HepG2 (cell line): Measurements from ENCODE around the gene SND1. TPM values are rescaled to one million over a fixed set of nuclear protein-coding genes. Genes with fewer than 3 reads are reported as not detected.
A peak's percentile ranks its signal among the peaks of the same experiment; 100 is the strongest.

Source experiments
- ATAC-seq: fragments of 200-7000 bp; cut with Tn5 transposase; 3 replicates; pipeline ENCODE4 v1.9.1; 2020; ENCODE audit warnings: mild to moderate bottlenecking, moderate library complexity
- BruUV-seq: library from RNA; stranded (reverse); fragments of 400-500 nt; replicated peaks from 2 replicates; lab custom pipeline; 2021; lab: Mats Ljungman, UMichigan
- CTCF ChIA-PET: fragments of 300-600 bp; formaldehyde crosslinking; extraction: SDS; loops from one replicate; lab custom pipeline; 2021; ENCODE audit warnings: low total read pairs, inconsistent platforms, low intra/inter-chr PET ratio; lab: Yijun Ruan, JAX
- POLR2A ChIA-PET: fragments of 350-600 bp; sonication (Branson Sonifier 250); formaldehyde crosslinking; loops from one replicate; lab custom pipeline; 2020; ENCODE audit warnings: antibody characterized with exemption, inconsistent platforms; lab: Yijun Ruan, JAX
- DNase-seq: peaks from one replicate; pipeline ENCODE4 v3.0.0-alpha.2; 2015; ENCODE audit warnings: low spot score
- FAIRE-seq: peaks from 3 replicates; lab custom pipeline; 2011; peaks lifted over from hg19 to GRCh38; lab: Jason Lieb, UNC
- H2AFZ ChIP-seq: one replicate; pipeline ENCODE4 v1.6.1; 2011; ENCODE audit warnings: low read length, inconsistent platforms
- H3K27ac ChIP-seq: fragments of 300-600 bp; 3 replicates; pipeline ENCODE4 v1.8.0; 2011; ENCODE audit warnings: mixed run types, mild to moderate bottlenecking, mixed read lengths, low read length, inconsistent platforms; ENCODE audit not compliant: insufficient read depth; ENCODE audit errors: extremely low read length
- H3K27me3 ChIP-seq, 2 experiments: fragments of 200-600 bp in 1 of 2; 2 replicates in 1 of 2; 3 replicates in 1 of 2; pipeline versions ENCODE4 v1.6.0 to v1.8.0; 2011; ENCODE audit warnings: low read length in 2 of 2, mild to moderate bottlenecking in 2 of 2, moderate library complexity in 2 of 2, inconsistent platforms in 1 of 2; ENCODE audit not compliant: insufficient read depth in 2 of 2, control insufficient read depth in 1 of 2
- H3K36me3 ChIP-seq, 2 experiments: fragments of 200-600 bp in 1 of 2; replicated peaks in 1 of 2; 2 replicates in 1 of 2; 3 replicates in 1 of 2; pipeline versions ENCODE4 v1.5.1 to v1.8.0; 2011; ENCODE audit warnings: low read length in 2 of 2, inconsistent platforms in 1 of 2; ENCODE audit not compliant: insufficient read depth in 2 of 2, control insufficient read depth in 1 of 2
- H3K4me1 ChIP-seq: 2 replicates; pipeline ENCODE4 v1.5.1; 2012; ENCODE audit warnings: low read length, inconsistent platforms; ENCODE audit not compliant: insufficient read depth
- H3K4me2 ChIP-seq: 2 replicates; pipeline ENCODE4 v1.6.0; 2011; ENCODE audit warnings: low read depth, low read length, inconsistent platforms
- H3K4me3 ChIP-seq, 3 experiments: fragments of 200-600 bp in 1 of 3; sonication (generic), shearing (Covaris generic) in 1 of 3; replicated peaks in 1 of 3; 2 replicates each; pipeline ENCODE4 v1.5.1; 2011 to 2016; ENCODE audit warnings: low read length in 3 of 3, inconsistent platforms in 2 of 3, low read depth in 2 of 3, mild to moderate bottlenecking in 2 of 3, control low read depth in 1 of 3, mixed read lengths in 1 of 3; ENCODE audit not compliant: insufficient read depth in 1 of 3
- H3K79me2 ChIP-seq: one replicate; pipeline ENCODE4 v1.6.1; 2011; ENCODE audit warnings: low read length, inconsistent platforms; ENCODE audit not compliant: insufficient read depth
- H3K9ac ChIP-seq: 2 replicates; pipeline ENCODE4 v1.6.0; 2011; ENCODE audit warnings: mild to moderate bottlenecking, low read depth, low read length, inconsistent platforms; ENCODE audit not compliant: insufficient read depth
- H3K9me3 ChIP-seq: 2 replicates; pipeline ENCODE4 v1.5.1; 2012; ENCODE audit warnings: mild to moderate bottlenecking, low read length
- H4K20me1 ChIP-seq: 2 replicates; pipeline ENCODE4 v1.6.0; 2011; ENCODE audit warnings: inconsistent platforms, mild to moderate bottlenecking, low read length, moderate library complexity; ENCODE audit not compliant: insufficient read depth
- AGO2 ChIP-seq: fragments of 200-400 bp; formaldehyde crosslinking; optimal IDR thresholded peaks from 2 replicates; pipeline ENCODE3; 2017; ENCODE audit warnings: mild to moderate bottlenecking, low read depth, low read length, moderate library complexity
- FLYWCH1 ChIP-seq: sonication (generic); formaldehyde crosslinking; IDR thresholded peaks from 2 replicates; pipeline ENCODE4 v1.8.1; 2023; ENCODE audit warnings: mild to moderate bottlenecking, missing genetic modification reagents
- NFYB ChIP-seq: sonication (generic); formaldehyde crosslinking; IDR thresholded peaks from 2 replicates; pipeline ENCODE4 v1.4.0; 2020; ENCODE audit warnings: missing genetic modification reagents
- SIN3B ChIP-seq: fragments of 150-350 bp; IDR thresholded peaks from 2 replicates; pipeline ENCODE4 v1.6.1; 2014; ENCODE audit warnings: low read length
- SMAD3 ChIP-seq: sonication (generic); formaldehyde crosslinking; IDR thresholded peaks from 2 replicates; pipeline ENCODE4 v1.4.0; 2020; ENCODE audit warnings: missing genetic modification reagents
- TP53 ChIP-seq: sonication (generic); formaldehyde crosslinking; conservative IDR thresholded peaks from 2 replicates; pipeline ENCODE4 v1.4.0; 2020; ENCODE audit warnings: missing genetic modification reagents
- ZFP90 ChIP-seq: sonication (generic); formaldehyde crosslinking; IDR thresholded peaks from 2 replicates; pipeline ENCODE4 v1.8.0; 2022; ENCODE audit warnings: missing genetic modification reagents, mild to moderate bottlenecking, inconsistent platforms, borderline replicate concordance
- ZMYM4 ChIP-seq: sonication (generic); formaldehyde crosslinking; IDR thresholded peaks from 2 replicates; pipeline ENCODE4 v1.8.1; 2023; ENCODE audit warnings: mild to moderate bottlenecking, missing genetic modification reagents
- ZNF136 ChIP-seq: sonication (generic); formaldehyde crosslinking; IDR thresholded peaks from 2 replicates; pipeline ENCODE4 v1.8.1; 2022; ENCODE audit warnings: low read depth, mild to moderate bottlenecking, moderate library complexity, missing genetic modification reagents
- ZNF205 ChIP-seq: IDR thresholded peaks from 2 replicates; pipeline ENCODE4 v1.6.1; 2018; ENCODE audit warnings: missing biosample characterization, missing genetic modification reagents
- ZNF34 ChIP-seq: sonication (generic); formaldehyde crosslinking; IDR thresholded peaks from 2 replicates; pipeline ENCODE4 v1.4.0; 2020; ENCODE audit warnings: mild to moderate bottlenecking, missing genetic modification reagents, borderline replicate concordance
- ZNF468 ChIP-seq: sonication (generic); formaldehyde crosslinking; IDR thresholded peaks from 2 replicates; pipeline ENCODE4 v1.8.0; 2022; ENCODE audit warnings: mild to moderate bottlenecking, moderate library complexity, missing genetic modification reagents
- ZNF775 ChIP-seq: sonication (generic); formaldehyde crosslinking; IDR thresholded peaks from 2 replicates; pipeline ENCODE4 v1.4.0; 2020; ENCODE audit warnings: missing genetic modification reagents, mild to moderate bottlenecking, moderate library complexity, borderline replicate concordance
- WGBS: methylation state at CpG from one replicate; pipeline ENCODE4 v1.1.6; 2017; ENCODE audit warnings: low lambda C conversion rate; 5-methylcytosine and 5-hydroxymethylcytosine counted together
- in situ Hi-C: cut with HindIII; loops from 2 replicates; pipeline ENCODE4 v1.10.0; 2017; ENCODE audit warnings: low pct_unique_long_range_greater_than_20kb; ENCODE audit not compliant: extremely low pct_ligation_motif_present
- intact Hi-C: fragments of 100-400 bp; cut with micrococcal nuclease; formaldehyde crosslinking; loops from one replicate; pipeline ENCODE4 v1.10.0; 2022; ENCODE audit not compliant: unreplicated experiment
- polyA plus RNA-seq, 8 experiments: library from polyadenylated mRNA; depleted of rRNA in 3 of 8; stranded (reverse) in 7 of 8; unstranded in 1 of 8; fragments of >200 nt; fragmentation: Illumina TruSeq in 4 of 8; extraction: Trizol in 4 of 8; gene quantifications; 2 replicates each; pipeline versions ENCODE4 v1.2.1 to v1.2.3, GENCODE V29; 2011 to 2016; ENCODE audit warnings: low read depth in 4 of 8, missing spikeins in 1 of 8, mixed read lengths in 1 of 8; ENCODE audit not compliant: insufficient read depth in 1 of 8
- total RNA-seq, 5 experiments: library from RNA; depleted of rRNA; stranded (reverse); fragments of >200 nt; fragmentation: Illumina TruSeq; extraction: Trizol; gene quantifications; 2 replicates each; pipeline ENCODE4 v1.2.3, GENCODE V29; 2016; ENCODE audit warnings: low read depth in 1 of 5
- TF ChIP-seq, protein P1 (sequence below): sonication (generic); formaldehyde crosslinking; IDR thresholded peaks from 2 replicates; pipeline ENCODE4 v1.4.0; 2020; ENCODE audit warnings: low read depth, mild to moderate bottlenecking, missing genetic modification reagents
- TF ChIP-seq, protein P2 (sequence below): sonication (generic); formaldehyde crosslinking; IDR thresholded peaks from 2 replicates; pipeline ENCODE4 v1.4.0; 2020; ENCODE audit warnings: missing genetic modification reagents

The SND1 gene
- total and polyA plus RNA-seq, 2 of the 13 experiments (the other 11 are each of a cell fraction or from before 2014, with no cell fraction given), result 110 to 182 TPM

DNA sequence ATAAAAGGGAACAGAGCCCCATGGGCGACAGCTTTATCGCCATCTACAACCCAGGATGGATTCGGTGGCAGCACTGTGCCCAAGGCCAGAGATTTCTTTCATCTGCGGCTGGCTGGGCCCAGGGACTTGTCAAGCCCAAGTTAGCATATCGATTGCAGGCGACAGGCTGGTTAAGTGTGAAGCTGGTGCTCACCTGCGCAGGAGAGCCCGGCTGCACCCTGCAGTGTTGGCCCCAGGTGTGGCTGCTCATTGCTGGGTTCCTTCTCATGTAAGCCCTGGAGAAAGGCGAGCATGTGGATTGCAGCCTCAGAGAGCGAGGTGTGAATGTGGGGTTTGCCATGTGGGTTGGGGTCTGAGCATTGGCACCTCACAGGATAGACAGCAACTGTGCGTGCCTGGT, 419.8 kb downstream of the SND1 start:
- H3K4me1 ChIP-seq, result no peaks in the 10 kb centered on the region
- peaks cover 18 to 62% of the 10 kb centered on the region in 2 experiments for H3K36me3 ChIP-seq
- in situ Hi-C loops, result no loop called here
- no peak overlapping the region for H2AFZ ChIP-seq
- no peak for DNase-seq
- no peaks in the 10 kb centered on the region for H3K79me2 ChIP-seq
- BruUV-seq, result no TSS peak
- intact Hi-C loops, result no loop called here
- H3K9ac ChIP-seq, result no peak overlapping the region
- POLR2A ChIA-PET, result no interaction called here
- no peak for FAIRE-seq
- ATAC-seq, result no peak
- WGBS, result 98% methylated on average over 5 of the region's 11 CpGs
- no peaks in the 10 kb centered on the region for H3K27me3 ChIP-seq
- H3K9me3 ChIP-seq, result no peaks in the 10 kb centered on the region
- CTCF ChIA-PET, result no interaction called here
- no peaks in the 10 kb centered on the region for H4K20me1 ChIP-seq
- H3K4me3 ChIP-seq, result no peak overlapping the region
- TF ChIP-seq ZNF205 (CRISPR knock-in tag), result no peak
- peak; percentile 32 for TF ChIP-seq AGO2
- H3K4me2 ChIP-seq, result no peak overlapping the region
- H3K27ac ChIP-seq, result no peak overlapping the region

DNA sequence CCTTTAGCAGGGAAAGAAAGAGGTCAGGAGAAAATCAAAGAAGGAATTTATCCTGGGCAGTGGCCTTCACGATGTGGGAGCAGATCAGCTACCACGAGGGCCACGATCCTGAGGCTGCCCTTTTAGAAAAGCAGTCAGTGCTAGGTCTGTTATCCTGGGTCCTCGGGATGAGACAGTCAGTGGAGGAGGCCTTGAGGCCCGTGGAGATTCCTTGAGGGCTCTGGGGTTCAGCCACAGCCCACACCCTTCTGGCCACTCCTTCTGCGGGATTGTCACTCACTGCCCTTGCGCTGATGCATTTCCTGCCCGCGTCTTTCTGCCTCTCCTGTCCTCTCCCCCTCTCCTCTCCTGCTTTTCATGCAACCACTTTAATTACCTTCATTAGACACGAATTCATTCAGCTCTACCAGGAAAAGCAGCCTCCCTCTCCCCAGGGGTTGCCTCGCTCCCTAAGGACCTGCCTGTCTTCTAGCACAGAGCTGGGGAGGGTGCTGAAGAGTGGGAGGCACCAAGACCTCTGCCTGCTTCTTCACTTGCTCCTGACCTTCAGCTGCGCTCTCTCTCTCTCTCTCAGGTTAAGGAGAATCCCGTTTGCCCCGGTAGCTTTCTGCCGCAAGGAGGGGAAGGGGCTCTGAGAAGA, 421.8 kb downstream of the SND1 start:
- no peak for FAIRE-seq
- Histone ChIP-seq H3K36me3 (peaks cover 25 to 80% of the 10 kb centered on the region in 2 experiments), H3K9me3 (no peaks in the 10 kb centered on the region), H3K79me2 (no peaks in the 10 kb centered on the region), H3K4me2 (no peak overlapping the region), H2AFZ (no peak overlapping the region), H3K4me3 (no peak overlapping the region), H3K27me3 (no peaks in the 10 kb centered on the region), H3K4me1 (no peaks in the 10 kb centered on the region), H4K20me1 (no peaks in the 10 kb centered on the region), H3K9ac (no peak overlapping the region), H3K27ac (no peak overlapping the region)
- no peak for ATAC-seq
- BruUV-seq, result no TSS peak
- intact Hi-C loops (no loop called here), in situ Hi-C loops (no loop called here)
- no peak for DNase-seq
- 96% methylated on average over 15 of the region's 15 CpGs for WGBS
- ChIA-PET POLR2A (no interaction called here), CTCF (no interaction called here)
- TF ChIP-seq NFYB (CRISPR knock-in tag) (no peak), FLYWCH1 (CRISPR knock-in tag) (no peak), SIN3B (no peak), SMAD3 (no peak), TP53 (CRISPR knock-in tag) (no peak), ZNF136 (no peak), ZNF34 (CRISPR knock-in tag) (no peak), ZFP90 (no peak), ZMYM4 (CRISPR knock-in tag) (no peak), ZNF775 (CRISPR knock-in tag) (no peak), ZNF468 (no peak)
- TF ChIP-seq, protein P1, sequence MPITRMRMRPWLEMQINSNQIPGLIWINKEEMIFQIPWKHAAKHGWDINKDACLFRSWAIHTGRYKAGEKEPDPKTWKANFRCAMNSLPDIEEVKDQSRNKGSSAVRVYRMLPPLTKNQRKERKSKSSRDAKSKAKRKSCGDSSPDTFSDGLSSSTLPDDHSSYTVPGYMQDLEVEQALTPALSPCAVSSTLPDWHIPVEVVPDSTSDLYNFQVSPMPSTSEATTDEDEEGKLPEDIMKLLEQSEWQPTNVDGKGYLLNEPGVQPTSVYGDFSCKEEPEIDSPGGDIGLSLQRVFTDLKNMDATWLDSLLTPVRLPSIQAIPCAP (CRISPR knock-in tag), result no peak
- TF ChIP-seq, protein P2, sequence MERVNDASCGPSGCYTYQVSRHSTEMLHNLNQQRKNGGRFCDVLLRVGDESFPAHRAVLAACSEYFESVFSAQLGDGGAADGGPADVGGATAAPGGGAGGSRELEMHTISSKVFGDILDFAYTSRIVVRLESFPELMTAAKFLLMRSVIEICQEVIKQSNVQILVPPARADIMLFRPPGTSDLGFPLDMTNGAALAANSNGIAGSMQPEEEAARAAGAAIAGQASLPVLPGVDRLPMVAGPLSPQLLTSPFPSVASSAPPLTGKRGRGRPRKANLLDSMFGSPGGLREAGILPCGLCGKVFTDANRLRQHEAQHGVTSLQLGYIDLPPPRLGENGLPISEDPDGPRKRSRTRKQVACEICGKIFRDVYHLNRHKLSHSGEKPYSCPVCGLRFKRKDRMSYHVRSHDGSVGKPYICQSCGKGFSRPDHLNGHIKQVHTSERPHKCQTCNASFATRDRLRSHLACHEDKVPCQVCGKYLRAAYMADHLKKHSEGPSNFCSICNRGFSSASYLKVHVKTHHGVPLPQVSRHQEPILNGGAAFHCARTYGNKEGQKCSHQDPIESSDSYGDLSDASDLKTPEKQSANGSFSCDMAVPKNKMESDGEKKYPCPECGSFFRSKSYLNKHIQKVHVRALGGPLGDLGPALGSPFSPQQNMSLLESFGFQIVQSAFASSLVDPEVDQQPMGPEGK (CRISPR knock-in tag), result no peak
